Astrocyte of the spinal cord (primary cell): ENCODE data around the gene GAS7.
A peak's percentile ranks its signal among the peaks of the same experiment; 100 is the strongest.
"Not testable (repeated sequence)": the region's sequence is repeated elsewhere in the genome, so short reads cannot be mapped to it uniquely, and the experiment has no call there.

ENCODE experiments used
- DNase-seq: peaks from one replicate; pipeline ENCODE4 v3.0.0; 2011; ENCODE audit warnings: low read depth, low spot score
- H3K4me3 ChIP-seq: 2 replicates; pipeline ENCODE4 v1.5.1; 2011; ENCODE audit warnings: low read depth, mild to moderate bottlenecking, low read length, moderate library complexity
- CTCF ChIP-seq: IDR thresholded peaks from 2 replicates; pipeline ENCODE4 v1.5.1; 2012; ENCODE audit warnings: low read depth, mild to moderate bottlenecking, low read length, inconsistent platforms
- in situ Hi-C: cut with HindIII; loops from 2 replicates; pipeline ENCODE4 v1.10.0; 2017; ENCODE audit warnings: low sequenced_read_pairs

GAS7 gene

GRCh38 chr17:9928601-9929333, 269.6 kb downstream of the GAS7 start:
- in situ Hi-C loops = no loop called here
- TF ChIP-seq CTCF = peak; percentile 68
- peak; percentile 76 for DNase-seq
- H3K4me3 ChIP-seq = no peak overlapping the region

- in situ Hi-C loops = no loop called here
- DNase-seq = no peak
- no peak for TF ChIP-seq CTCF
- no peak overlapping the region for H3K4me3 ChIP-seq
Measured at GRCh38 chr17:9926150-9926804, 272.1 kb downstream of the GAS7 start.

- in situ Hi-C loops = no loop called here
- no peak overlapping the region for H3K4me3 ChIP-seq
- no peak for TF ChIP-seq CTCF
- no peak for DNase-seq
Measured at GRCh38 chr17:9925457-9925856, 272.9 kb downstream of the GAS7 start.

GRCh38 chr17:9924735-9925191, 273.6 kb downstream of the GAS7 start:
- in situ Hi-C loops = no loop called here
- peak; percentile 76 for TF ChIP-seq CTCF
- peak; percentile 75 for DNase-seq
- no peak overlapping the region for H3K4me3 ChIP-seq

- no peak overlapping the region for H3K4me3 ChIP-seq
- TF ChIP-seq CTCF = no peak
- in situ Hi-C loops = no loop called here
- DNase-seq = no peak
Measured at GRCh38 chr17:9922012-9922848, 276.2 kb downstream of the GAS7 start.

- in situ Hi-C loops, DNase-seq, H3K4me3 ChIP-seq: not testable (repeated sequence)
Measured at GRCh38 chr17:9921216-9921615, 277.2 kb downstream of the GAS7 start.
